ENCODE results near the gene CBLB.

The CBLB gene

GRCh38 chr3:105865867-105866350 is 2.9 kb downstream of the CBLB start:
- peak overlapping the region; percentile 100 for H3K4me3 ChIP-seq (ENCODE audit: low read depth, low read length)
- no peak for TF ChIP-seq CTCF (IDR thresholded peaks at IDR 0.05; ENCODE audit: insufficient read depth, low read depth, low read length, missing control alignments)
- DNase-seq (ENCODE audit: low read depth): no peak

GRCh38 chr3:105865016-105865623 is 3.7 kb downstream of the CBLB start:
- TF ChIP-seq CTCF (IDR thresholded peaks at IDR 0.05; ENCODE audit: insufficient read depth, low read depth, low read length, missing control alignments): no peak
- peak overlapping the region; percentile 100; the same call in 1 of the 2 replicates for H3K4me3 ChIP-seq (ENCODE audit: low read depth, low read length)
- no peak for DNase-seq (ENCODE audit: low read depth)

GRCh38 chr3:105864212-105864611 is 4.6 kb downstream of the CBLB start:
- no peak overlapping the region for H3K4me3 ChIP-seq (ENCODE audit: low read depth, low read length)
- no peak for DNase-seq (ENCODE audit: low read depth)
- no peak for TF ChIP-seq CTCF (IDR thresholded peaks at IDR 0.05; ENCODE audit: insufficient read depth, low read depth, low read length, missing control alignments)

DNA sequence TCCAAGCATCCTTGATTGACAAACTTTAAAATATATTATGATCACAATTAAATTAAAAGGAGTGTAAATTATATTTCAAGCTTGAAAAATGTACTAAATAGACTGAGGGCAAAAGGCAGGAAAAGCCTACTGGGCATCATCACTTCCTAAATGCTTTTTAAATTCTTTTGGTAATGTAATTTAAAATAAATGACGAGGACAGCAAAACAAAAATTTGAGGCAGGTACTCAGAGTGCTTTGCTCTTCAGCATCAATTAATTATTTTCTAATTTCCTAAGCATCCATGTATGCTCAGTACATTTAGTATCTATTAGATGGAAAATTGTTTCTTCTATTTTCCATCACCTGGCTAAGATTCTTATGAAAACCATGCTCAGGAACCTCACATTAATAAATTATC is 5.2 kb downstream of the CBLB start:
- no peak for DNase-seq (ENCODE audit: low read depth)
- TF ChIP-seq CTCF (IDR thresholded peaks at IDR 0.05; ENCODE audit: insufficient read depth, low read depth, low read length, missing control alignments): no peak
- no peak overlapping the region for H3K4me3 ChIP-seq (ENCODE audit: low read depth, low read length)

DNA sequence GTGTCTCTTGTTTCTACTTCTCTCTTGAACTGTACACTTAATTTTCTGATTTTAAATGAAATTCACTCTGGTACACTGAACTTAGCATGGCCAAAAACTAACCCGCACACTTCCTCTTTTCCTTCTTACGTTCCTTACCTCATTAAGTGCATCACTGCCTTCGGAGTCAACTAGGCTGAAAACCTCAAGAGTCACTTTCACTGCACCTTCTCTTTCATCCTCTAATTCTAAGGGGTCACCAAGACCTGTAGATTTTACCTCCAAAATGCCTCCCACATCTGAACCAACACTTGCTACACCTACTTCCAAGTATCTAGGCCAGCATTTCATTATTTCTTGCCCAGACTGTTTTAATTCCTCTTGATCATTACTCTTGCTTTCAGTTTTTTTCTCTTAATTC is 6.6 kb downstream of the CBLB start:
- TF ChIP-seq CTCF (IDR thresholded peaks at IDR 0.05; ENCODE audit: insufficient read depth, low read depth, low read length, missing control alignments): no peak
- peak; percentile 83 for DNase-seq (ENCODE audit: low read depth)
- no peak overlapping the region for H3K4me3 ChIP-seq (ENCODE audit: low read depth, low read length)

DNA sequence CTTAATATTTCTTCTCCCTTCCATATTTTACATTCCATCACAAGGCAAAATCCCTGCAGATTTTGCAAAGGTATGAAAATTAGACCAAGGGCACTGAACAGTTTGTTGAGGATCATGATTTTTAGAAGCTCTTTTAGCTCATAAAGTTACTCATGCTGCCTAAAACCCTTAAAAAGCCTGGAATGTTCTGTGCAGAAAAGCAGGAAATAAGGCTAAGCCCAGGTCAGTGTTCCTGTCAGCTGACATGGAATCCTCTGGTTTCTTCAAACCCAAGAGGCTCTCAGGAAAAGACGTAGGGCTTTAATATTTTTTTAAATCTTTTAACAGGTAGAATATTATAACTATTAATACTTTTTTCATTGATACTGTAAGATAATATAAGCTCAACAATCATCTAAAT is 8.2 kb downstream of the CBLB start:
- no peak for DNase-seq (ENCODE audit: low read depth)
- TF ChIP-seq CTCF (IDR thresholded peaks at IDR 0.05; ENCODE audit: insufficient read depth, low read depth, low read length, missing control alignments): no peak
- no peak overlapping the region for H3K4me3 ChIP-seq (ENCODE audit: low read depth, low read length)

GRCh38 chr3:105858017-105858416 is 10.8 kb downstream of the CBLB start:
- no peak for DNase-seq (ENCODE audit: low read depth)
- H3K4me3 ChIP-seq (ENCODE audit: low read depth, low read length): no peak overlapping the region
- no peak for TF ChIP-seq CTCF (IDR thresholded peaks at IDR 0.05; ENCODE audit: insufficient read depth, low read depth, low read length, missing control alignments)
